ENCODE data around the gene CALML3.
A peak's percentile ranks its signal among the peaks of the same experiment; 100 is the strongest.

CALML3 gene

GRCh38 chr10:5494611-5495010, 30.1 kb upstream of the CALML3 start:
- no peaks in the 10 kb centered on the region for H3K36me3 ChIP-seq (ENCODE audit: control insufficient read depth, insufficient read depth, low read length)
- peaks cover 31% of the 10 kb centered on the region for H3K4me1 ChIP-seq (ENCODE audit: control insufficient read depth, insufficient read depth, low read length)
- no peaks in the 10 kb centered on the region for H3K27me3 ChIP-seq (ENCODE audit: control insufficient read depth, insufficient read depth, low read length)
- H3K9me3 ChIP-seq (ENCODE audit: control insufficient read depth, low read length) = no peaks in the 10 kb centered on the region
- H3K9ac ChIP-seq (ENCODE audit: low read length) = no peak overlapping the region
- H3K4me3 ChIP-seq (ENCODE audit: low read length) = no peak overlapping the region

- Histone ChIP-seq H3K36me3 (ENCODE audit: control insufficient read depth, insufficient read depth, low read length) (no peaks in the 10 kb centered on the region), H3K4me1 (ENCODE audit: control insufficient read depth, insufficient read depth, low read length) (peaks cover 30% of the 10 kb centered on the region), H3K27me3 (ENCODE audit: control insufficient read depth, insufficient read depth, low read length) (no peaks in the 10 kb centered on the region), H3K9ac (ENCODE audit: low read length) (peak overlapping the region; percentile 40), H3K9me3 (ENCODE audit: control insufficient read depth, low read length) (no peaks in the 10 kb centered on the region), H3K4me3 (ENCODE audit: low read length) (no peak overlapping the region)
Measured at GRCh38 chr10:5496261-5497250, 28.2 kb upstream of the CALML3 start.

- Histone ChIP-seq H3K27me3 (ENCODE audit: control insufficient read depth, insufficient read depth, low read length) (no peaks in the 10 kb centered on the region), H3K9me3 (ENCODE audit: control insufficient read depth, low read length) (no peaks in the 10 kb centered on the region), H3K4me1 (ENCODE audit: control insufficient read depth, insufficient read depth, low read length) (peaks cover 36% of the 10 kb centered on the region), H3K4me3 (ENCODE audit: low read length) (no peak overlapping the region), H3K36me3 (ENCODE audit: control insufficient read depth, insufficient read depth, low read length) (no peaks in the 10 kb centered on the region), H3K9ac (ENCODE audit: low read length) (no peak overlapping the region)
Measured at GRCh38 chr10:5497289-5497688, 27.5 kb upstream of the CALML3 start.

GRCh38 chr10:5497948-5498730, 26.6 kb upstream of the CALML3 start:
- H3K4me3 ChIP-seq (ENCODE audit: low read length) = no peak overlapping the region
- no peaks in the 10 kb centered on the region for H3K27me3 ChIP-seq (ENCODE audit: control insufficient read depth, insufficient read depth, low read length)
- H3K9ac ChIP-seq (ENCODE audit: low read length) = no peak overlapping the region
- peaks cover 42% of the 10 kb centered on the region for H3K4me1 ChIP-seq (ENCODE audit: control insufficient read depth, insufficient read depth, low read length)
- H3K9me3 ChIP-seq (ENCODE audit: control insufficient read depth, low read length) = no peaks in the 10 kb centered on the region
- no peaks in the 10 kb centered on the region for H3K36me3 ChIP-seq (ENCODE audit: control insufficient read depth, insufficient read depth, low read length)

- Histone ChIP-seq H3K36me3 (ENCODE audit: control insufficient read depth, insufficient read depth, low read length) (no peaks in the 10 kb centered on the region), H3K4me3 (ENCODE audit: low read length) (no peak overlapping the region), H3K9me3 (ENCODE audit: control insufficient read depth, low read length) (no peaks in the 10 kb centered on the region), H3K4me1 (ENCODE audit: control insufficient read depth, insufficient read depth, low read length) (peaks cover 42% of the 10 kb centered on the region), H3K27me3 (ENCODE audit: control insufficient read depth, insufficient read depth, low read length) (no peaks in the 10 kb centered on the region), H3K9ac (ENCODE audit: low read length) (no peak overlapping the region)
Measured at GRCh38 chr10:5498791-5499492, 25.8 kb upstream of the CALML3 start.

GRCh38 chr10:5499493-5500140, 25.1 kb upstream of the CALML3 start, which contains the start of gene CALML5:
Gene CALML5, minus strand, starts transcription at chr10:5499570. Its CDS starts 132 bp downstream, at chr10:5499438.
- no peaks in the 10 kb centered on the region for H3K27me3 ChIP-seq (ENCODE audit: control insufficient read depth, insufficient read depth, low read length)
- H3K36me3 ChIP-seq (ENCODE audit: control insufficient read depth, insufficient read depth, low read length) = no peaks in the 10 kb centered on the region
- H3K4me1 ChIP-seq (ENCODE audit: control insufficient read depth, insufficient read depth, low read length) = peaks cover 47% of the 10 kb centered on the region
- no peaks in the 10 kb centered on the region for H3K9me3 ChIP-seq (ENCODE audit: control insufficient read depth, low read length)
- H3K9ac ChIP-seq (ENCODE audit: low read length) = no peak within 1 kb of the TSS
- no peak within 1 kb of the TSS for H3K4me3 ChIP-seq (ENCODE audit: low read length)

GRCh38 chr10:5500162-5500670, 24.5 kb upstream of the CALML3 start:
- Histone ChIP-seq H3K9ac (ENCODE audit: low read length) (no peak overlapping the region), H3K27me3 (ENCODE audit: control insufficient read depth, insufficient read depth, low read length) (no peaks in the 10 kb centered on the region), H3K4me3 (ENCODE audit: low read length) (no peak overlapping the region), H3K9me3 (ENCODE audit: control insufficient read depth, low read length) (no peaks in the 10 kb centered on the region), H3K36me3 (ENCODE audit: control insufficient read depth, insufficient read depth, low read length) (no peaks in the 10 kb centered on the region), H3K4me1 (ENCODE audit: control insufficient read depth, insufficient read depth, low read length) (peaks cover 49% of the 10 kb centered on the region)

GRCh38 chr10:5500910-5501309, 23.9 kb upstream of the CALML3 start:
- no peaks in the 10 kb centered on the region for H3K27me3 ChIP-seq (ENCODE audit: control insufficient read depth, insufficient read depth, low read length)
- H3K36me3 ChIP-seq (ENCODE audit: control insufficient read depth, insufficient read depth, low read length) = no peaks in the 10 kb centered on the region
- no peak overlapping the region for H3K9ac ChIP-seq (ENCODE audit: low read length)
- no peak overlapping the region for H3K4me3 ChIP-seq (ENCODE audit: low read length)
- no peaks in the 10 kb centered on the region for H3K9me3 ChIP-seq (ENCODE audit: control insufficient read depth, low read length)
- peaks cover 53% of the 10 kb centered on the region for H3K4me1 ChIP-seq (ENCODE audit: control insufficient read depth, insufficient read depth, low read length)

GRCh38 chr10:5502061-5502521, 22.7 kb upstream of the CALML3 start:
- H3K36me3 ChIP-seq (ENCODE audit: control insufficient read depth, insufficient read depth, low read length) = no peaks in the 10 kb centered on the region

GRCh38 chr10:5502571-5503476, 21.9 kb upstream of the CALML3 start:
- no peaks in the 10 kb centered on the region for H3K9me3 ChIP-seq (ENCODE audit: control insufficient read depth, low read length)
- H3K4me1 ChIP-seq (ENCODE audit: control insufficient read depth, insufficient read depth, low read length) = peaks cover 59% of the 10 kb centered on the region
- H3K36me3 ChIP-seq (ENCODE audit: control insufficient read depth, insufficient read depth, low read length) = no peaks in the 10 kb centered on the region
- no peaks in the 10 kb centered on the region for H3K27me3 ChIP-seq (ENCODE audit: control insufficient read depth, insufficient read depth, low read length)
- no peak overlapping the region for H3K4me3 ChIP-seq (ENCODE audit: low read length)
- no peak overlapping the region for H3K9ac ChIP-seq (ENCODE audit: low read length)

More at GRCh38 chr10:5502061-5502521, 22.7 kb upstream of the CALML3 start:
- Histone ChIP-seq H3K9me3 (ENCODE audit: control insufficient read depth, low read length) (no peaks in the 10 kb centered on the region), H3K4me3 (ENCODE audit: low read length) (no peak overlapping the region), H3K4me1 (ENCODE audit: control insufficient read depth, insufficient read depth, low read length) (peaks cover 56% of the 10 kb centered on the region), H3K9ac (ENCODE audit: low read length) (no peak overlapping the region), H3K27me3 (ENCODE audit: control insufficient read depth, insufficient read depth, low read length) (no peaks in the 10 kb centered on the region)

Measured in mucosa of stomach (tissue), 1 donor.